Activated CD8-positive, alpha-beta memory T cell treated with anti-CD3 and anti-CD28 coated beads, Interleukin-2, amount 50 U/mL, for 24 hours (primary cell): Measurements from ENCODE around the gene CCSER1.

ENCODE experiments used
- DNase-seq: peaks from one replicate; pipeline ENCODE4 v3.0.0-alpha.2; 2020; ENCODE audit errors: extremely low read depth

CCSER1 gene

GRCh38 chr4:90127223-90127705 lies at the start of gene CCSER1:
CCSER1 (plus strand) TSS chr4:90127394.
- no peak for DNase-seq

DNA sequence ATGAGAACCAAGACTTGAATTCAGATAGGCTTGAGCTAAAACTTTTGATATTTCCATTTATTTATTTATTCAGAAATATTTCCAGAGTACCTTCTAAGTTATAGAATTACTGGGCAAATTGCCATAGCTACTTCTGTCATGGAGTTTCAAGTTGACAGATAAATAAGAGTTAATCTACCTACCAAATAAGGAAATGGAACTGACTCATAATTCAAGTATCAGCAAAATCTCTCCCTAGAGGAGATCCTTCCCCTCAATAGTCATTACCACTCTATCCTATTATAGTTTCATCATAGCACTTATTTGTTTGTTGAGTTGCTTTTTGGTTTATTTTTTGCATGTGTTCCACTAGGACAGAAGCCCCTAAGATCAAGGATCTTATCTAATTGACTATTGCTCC lies 48.8 kb upstream of the CCSER1 start:
- no peak for DNase-seq

- no peak for DNase-seq
These were observed 47.1 kb upstream of the CCSER1 start for GRCh38 chr4:90080116-90080515.

DNA sequence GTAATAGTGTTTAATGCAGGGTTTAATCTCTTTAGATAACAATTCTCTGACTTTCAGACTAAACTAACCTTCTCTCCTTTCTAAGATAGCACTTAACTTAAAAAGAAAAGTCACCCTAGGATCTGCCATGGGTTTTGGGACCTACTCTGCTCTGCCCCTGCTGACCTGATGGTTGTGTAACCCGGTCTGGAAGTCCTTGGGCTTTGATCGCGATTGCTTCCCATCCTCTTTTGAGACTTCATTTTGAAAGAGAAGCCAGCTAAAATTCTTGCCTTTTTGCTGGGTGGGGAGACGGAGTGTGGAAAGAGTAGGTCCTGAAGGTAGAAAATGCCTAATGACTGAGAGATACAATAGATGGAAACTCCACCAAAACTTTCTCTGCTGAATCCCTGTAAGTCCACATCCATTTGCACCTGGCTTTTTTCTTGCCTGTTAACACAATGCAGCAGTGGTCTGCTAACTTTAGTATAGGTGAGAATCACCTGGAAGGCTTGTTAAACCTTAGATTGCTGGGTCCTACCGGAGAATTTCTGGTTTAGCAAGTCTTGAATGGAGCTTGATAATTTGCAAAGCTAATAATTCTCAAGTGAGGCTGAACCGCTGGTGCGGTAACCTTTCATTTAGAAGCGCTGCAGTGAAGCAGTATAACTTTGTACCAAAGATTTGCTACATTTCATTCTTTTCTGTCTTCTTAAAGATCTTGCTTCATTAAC lies 45.6 kb upstream of the CCSER1 start:
- no peak for DNase-seq

- DNase-seq = no peak
These were observed 44.7 kb upstream of the CCSER1 start for GRCh38 chr4:90082449-90082848.

- DNase-seq = no peak
These were observed 42.8 kb upstream of the CCSER1 start for GRCh38 chr4:90084277-90084966.

DNA sequence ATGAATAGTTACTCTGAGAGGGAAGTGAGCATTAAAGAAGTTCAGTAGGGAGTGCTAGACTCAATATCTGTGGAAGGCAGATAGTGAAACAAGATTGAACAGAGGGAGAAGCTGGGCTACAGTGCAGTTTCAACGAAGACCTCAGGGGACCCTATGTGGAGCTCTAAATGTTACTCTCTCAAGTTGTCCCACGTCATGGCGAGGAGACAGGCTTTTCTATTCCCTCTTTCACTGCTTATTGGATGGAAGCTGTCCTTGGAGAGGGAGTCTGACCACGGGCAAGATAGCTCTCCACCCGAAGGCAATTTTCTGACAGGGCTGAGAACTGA lies 42.3 kb upstream of the CCSER1 start:
- DNase-seq = no peak

- no peak for DNase-seq
These were observed 33.7 kb upstream of the CCSER1 start for GRCh38 chr4:90093526-90093925.

DNA sequence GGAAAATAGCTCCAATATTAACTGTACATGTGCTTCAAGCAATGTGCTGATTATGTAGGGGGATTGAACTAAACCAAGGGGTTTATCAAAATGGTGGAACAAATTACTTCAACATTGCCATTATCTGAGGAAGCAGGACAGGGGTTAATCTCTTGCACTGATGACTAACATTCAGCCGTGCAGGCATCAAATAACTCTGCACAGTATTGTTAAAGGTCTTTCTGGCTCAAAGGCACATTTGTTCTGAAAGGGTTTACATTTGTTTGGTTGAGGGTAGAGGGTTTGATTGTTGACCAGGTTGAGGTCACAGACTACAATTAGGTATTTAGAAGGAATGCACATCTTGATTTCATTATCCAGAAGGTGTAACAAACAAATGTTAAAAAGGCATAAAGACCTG lies 32.2 kb upstream of the CCSER1 start:
- no peak for DNase-seq

GRCh38 chr4:90099812-90100211 lies 27.4 kb upstream of the CCSER1 start:
- no peak for DNase-seq

GRCh38 chr4:90103991-90104390 lies 23.2 kb upstream of the CCSER1 start:
- no peak for DNase-seq

DNA sequence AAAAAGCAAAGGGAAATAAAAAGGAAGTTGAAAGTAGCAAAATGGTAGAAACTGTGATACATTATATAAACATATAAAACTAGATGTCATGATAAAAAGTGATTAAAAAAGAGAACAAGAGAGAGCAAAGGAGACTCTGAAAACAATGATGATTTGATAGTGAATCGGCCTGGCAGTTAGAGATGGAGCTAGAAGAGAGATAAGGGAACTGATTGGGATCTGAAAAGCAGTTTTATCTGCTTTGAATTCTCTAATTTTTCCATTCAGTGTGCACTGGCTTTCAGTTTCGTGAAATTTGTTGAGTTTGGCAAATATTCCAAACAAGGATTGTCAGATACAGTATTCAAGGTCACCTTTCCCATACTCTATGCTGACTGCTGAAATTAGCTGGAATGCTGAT lies 21.9 kb upstream of the CCSER1 start:
- DNase-seq = no peak

GRCh38 chr4:90112715-90113114 lies 14.5 kb upstream of the CCSER1 start:
- DNase-seq = no peak

DNA sequence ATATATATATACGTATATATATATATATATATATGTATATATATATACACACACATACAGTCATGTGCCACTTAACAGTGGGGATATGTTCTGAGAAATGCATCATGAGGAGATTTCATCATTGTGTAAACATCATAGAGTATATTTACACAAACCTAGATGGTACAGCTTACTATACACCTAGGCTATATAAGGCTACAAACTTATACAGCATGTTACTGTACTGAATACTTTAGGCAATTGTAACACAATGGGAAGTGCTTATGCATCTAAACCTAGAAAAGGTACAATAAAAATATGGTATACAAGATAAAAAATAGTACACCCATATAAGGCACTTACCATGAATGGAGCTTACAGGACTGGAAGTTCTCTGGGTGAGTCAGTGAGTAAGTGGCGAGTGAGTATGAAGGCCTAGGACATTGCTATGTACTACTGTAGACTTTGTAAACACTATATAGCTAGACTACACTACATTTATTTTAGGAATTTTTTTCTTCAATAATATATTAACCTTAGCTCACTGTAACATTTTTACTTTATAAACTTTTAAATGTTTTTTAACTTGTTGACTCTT lies 13.2 kb upstream of the CCSER1 start:
- no peak for DNase-seq

DNA sequence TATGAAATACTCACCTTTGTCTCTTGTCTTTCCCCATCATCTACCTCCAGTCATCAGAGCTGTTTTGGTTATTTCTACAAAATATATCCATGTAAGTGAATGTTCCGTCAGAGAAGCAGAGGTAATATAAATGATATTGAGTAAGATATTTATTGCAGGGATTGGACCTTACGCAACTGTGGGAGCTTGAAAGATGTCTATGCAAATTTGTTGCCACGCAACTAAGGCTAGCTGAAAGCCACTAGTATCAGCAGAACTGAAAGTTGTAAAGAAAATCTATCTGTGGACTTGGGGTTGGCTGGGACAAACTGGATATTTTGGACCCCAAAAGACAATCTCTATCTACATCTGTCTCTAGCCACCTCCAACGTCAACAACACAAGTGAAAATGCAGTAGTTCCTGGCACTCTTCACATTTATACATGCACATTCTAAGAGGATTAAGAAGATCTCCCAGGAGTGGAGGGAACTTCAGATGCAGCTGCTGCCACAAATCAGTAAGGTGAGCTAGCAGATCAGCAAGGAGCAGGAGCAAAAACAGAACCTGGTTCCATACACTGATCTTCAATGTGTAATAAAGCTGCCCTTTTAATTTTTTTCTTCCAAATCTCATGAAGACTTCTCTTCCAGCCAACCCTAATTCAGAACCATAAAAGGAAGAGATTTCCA lies 8.5 kb upstream of the CCSER1 start:
- DNase-seq = no peak

GRCh38 chr4:90120037-90120436 lies 7.2 kb upstream of the CCSER1 start:
- DNase-seq = no peak

- no peak for DNase-seq
These were observed 6.4 kb upstream of the CCSER1 start for GRCh38 chr4:90120815-90121214.

DNA sequence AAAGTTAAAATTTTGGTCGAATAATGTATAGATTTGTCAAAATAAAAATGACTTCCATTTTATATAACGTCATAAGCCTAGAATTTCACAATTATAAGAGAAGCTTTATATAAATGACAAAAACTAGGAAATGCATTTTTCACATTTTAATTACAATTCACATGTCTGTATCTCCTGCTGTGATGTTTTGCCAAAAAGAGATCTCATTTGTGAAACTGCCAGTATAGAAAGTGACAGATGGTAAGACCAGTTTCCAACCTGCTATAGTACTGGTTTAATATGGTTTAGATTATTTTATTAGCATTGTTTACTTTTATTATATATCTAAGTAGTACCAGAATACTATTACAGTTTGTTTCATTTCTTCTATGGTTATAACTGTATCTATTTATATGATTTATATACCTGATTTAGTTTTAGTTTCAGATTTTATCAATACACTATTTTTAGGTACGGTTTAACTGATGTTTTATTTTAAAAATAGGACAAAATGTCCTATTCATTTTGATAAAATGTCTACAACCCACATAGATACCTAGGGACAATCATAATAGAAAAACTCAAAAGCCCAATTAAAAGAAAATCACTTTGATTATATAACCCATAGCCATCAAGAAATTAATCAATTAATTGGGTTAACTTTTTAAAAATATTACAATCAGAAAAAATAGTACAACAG lies 5.4 kb upstream of the CCSER1 start:
- DNase-seq = no peak

GRCh38 chr4:90122355-90122748 lies 4.8 kb upstream of the CCSER1 start:
- DNase-seq = no peak

DNA sequence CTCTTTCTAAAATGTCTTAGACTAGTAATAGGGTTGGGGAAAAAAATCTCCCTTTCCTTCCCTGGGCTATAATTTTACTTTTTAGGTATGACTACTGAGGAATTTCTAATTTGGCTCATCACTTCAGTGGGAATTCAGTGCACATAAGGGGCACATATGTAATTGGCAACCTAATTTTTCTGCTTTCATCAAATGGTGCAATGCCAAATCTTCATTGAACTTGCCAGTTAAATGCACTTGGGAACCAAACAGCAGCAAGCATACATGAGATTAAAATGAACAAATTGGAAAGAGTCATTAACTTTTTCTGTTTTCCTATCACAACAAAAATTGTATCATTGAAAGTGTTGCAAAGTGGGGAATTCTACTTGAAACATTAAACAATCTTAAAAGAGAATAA lies 2.9 kb upstream of the CCSER1 start:
- no peak for DNase-seq

- no peak for DNase-seq
These were observed 389 bp upstream of the CCSER1 start for GRCh38 chr4:90126805-90127204.

DNA sequence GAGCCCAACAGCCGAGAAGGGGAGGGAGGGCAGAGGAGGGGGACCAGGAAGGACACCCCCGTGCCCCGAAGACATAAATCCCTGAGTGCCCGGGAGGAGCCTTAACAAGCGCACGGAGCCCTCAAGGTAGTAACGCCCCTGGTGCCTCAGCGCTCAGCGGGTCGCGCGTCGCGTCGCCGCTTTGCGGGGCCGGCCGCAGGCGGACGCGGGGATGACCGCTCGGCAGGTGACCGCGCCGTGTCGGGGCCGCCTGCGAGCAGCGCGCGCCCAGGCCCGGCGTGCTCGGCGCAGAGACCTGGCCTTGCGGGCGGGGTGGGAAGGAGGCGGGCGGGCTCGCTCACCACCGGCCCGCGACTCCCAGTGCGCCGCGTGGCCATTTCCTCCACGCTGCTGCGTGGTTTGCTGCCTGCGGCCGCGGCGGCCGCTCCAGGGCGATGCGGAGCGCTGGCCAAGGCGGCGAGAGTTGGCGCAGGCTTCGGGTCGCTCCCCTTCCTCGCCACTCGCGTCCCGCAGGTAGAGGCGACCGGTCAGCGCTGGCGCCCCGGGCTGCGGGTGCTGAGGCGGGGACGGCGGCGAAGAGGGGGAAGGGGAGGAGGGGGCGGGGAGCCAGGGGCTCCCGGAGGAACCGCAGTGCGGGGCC lies 632 bp downstream of the CCSER1 start:
- no peak for DNase-seq
